ENCODE data around the gene RABGAP1L.
"Not testable (repeated sequence)": the region's sequence is repeated elsewhere in the genome, so short reads cannot be mapped to it uniquely, and the experiment has no call there.

Gene RABGAP1L

GRCh38 chr1:174238845-174239501 is 79.7 kb downstream of the RABGAP1L start:
- DNase-seq (ENCODE audit: low spot score): not testable (repeated sequence)

- DNase-seq (ENCODE audit: low spot score): no peak
These were observed 80.2 kb downstream of the RABGAP1L start for GRCh38 chr1:174239541-174239940.

GRCh38 chr1:174242856-174243255 is 83.5 kb downstream of the RABGAP1L start:
- no peak for DNase-seq (ENCODE audit: low spot score)

GRCh38 chr1:174243451-174244000 is 84.2 kb downstream of the RABGAP1L start:
- no peak for DNase-seq (ENCODE audit: low spot score)

- DNase-seq (ENCODE audit: low spot score): no peak
These were observed 84.7 kb downstream of the RABGAP1L start for GRCh38 chr1:174244017-174244416.

- no peak for DNase-seq (ENCODE audit: low spot score)
These were observed 88.2 kb downstream of the RABGAP1L start for GRCh38 chr1:174247472-174247871.

GRCh38 chr1:174248041-174248440 is 88.7 kb downstream of the RABGAP1L start:
- DNase-seq (ENCODE audit: low spot score): no peak

GRCh38 chr1:174256386-174256785 is 97.1 kb downstream of the RABGAP1L start:
- DNase-seq (ENCODE audit: low spot score): not testable (repeated sequence)

GRCh38 chr1:174258148-174258550 is 98.8 kb downstream of the RABGAP1L start:
- peak; percentile 48 for DNase-seq (ENCODE audit: low spot score)

GRCh38 chr1:174262349-174263241 is 103.3 kb downstream of the RABGAP1L start:
- peak; percentile 82 for DNase-seq (ENCODE audit: low spot score)

- peak; percentile 13 for DNase-seq (ENCODE audit: low spot score)
These were observed 106.0 kb downstream of the RABGAP1L start for GRCh38 chr1:174265282-174265681.

- no peak for DNase-seq (ENCODE audit: low spot score)
These were observed 107.2 kb downstream of the RABGAP1L start for GRCh38 chr1:174266476-174266875.

- no peak for DNase-seq (ENCODE audit: low spot score)
These were observed 107.8 kb downstream of the RABGAP1L start for GRCh38 chr1:174266991-174267612.

- DNase-seq (ENCODE audit: low spot score): no peak
These were observed 110.8 kb downstream of the RABGAP1L start for GRCh38 chr1:174269989-174270651.

GRCh38 chr1:174273190-174273589 is 113.9 kb downstream of the RABGAP1L start:
- no peak for DNase-seq (ENCODE audit: low spot score)

GRCh38 chr1:174273776-174274175 is 114.5 kb downstream of the RABGAP1L start:
- DNase-seq (ENCODE audit: low spot score): no peak

GRCh38 chr1:174274452-174274851 is 115.1 kb downstream of the RABGAP1L start:
- DNase-seq (ENCODE audit: low spot score): no peak

GRCh38 chr1:174274884-174275283 is 115.6 kb downstream of the RABGAP1L start:
- no peak for DNase-seq (ENCODE audit: low spot score)

GRCh38 chr1:174276087-174276486 is 116.8 kb downstream of the RABGAP1L start:
- no peak for DNase-seq (ENCODE audit: low spot score)

- DNase-seq (ENCODE audit: low spot score): no peak
These were observed 124.7 kb downstream of the RABGAP1L start for GRCh38 chr1:174284052-174284451.

GRCh38 chr1:174286042-174286441 is 126.7 kb downstream of the RABGAP1L start:
- DNase-seq (ENCODE audit: low spot score): no peak

All from Ammon's horn (tissue), 1 donor.